ENCODE results near the gene PDE4A. TPM values are rescaled to one million over a fixed set of nuclear protein-coding genes. Genes with fewer than 3 reads are reported as not detected.

The PDE4A gene
- total and polyA plus RNA-seq, 11 donors = 5.2 to 33.3 (median 13.7) TPM

DNA sequence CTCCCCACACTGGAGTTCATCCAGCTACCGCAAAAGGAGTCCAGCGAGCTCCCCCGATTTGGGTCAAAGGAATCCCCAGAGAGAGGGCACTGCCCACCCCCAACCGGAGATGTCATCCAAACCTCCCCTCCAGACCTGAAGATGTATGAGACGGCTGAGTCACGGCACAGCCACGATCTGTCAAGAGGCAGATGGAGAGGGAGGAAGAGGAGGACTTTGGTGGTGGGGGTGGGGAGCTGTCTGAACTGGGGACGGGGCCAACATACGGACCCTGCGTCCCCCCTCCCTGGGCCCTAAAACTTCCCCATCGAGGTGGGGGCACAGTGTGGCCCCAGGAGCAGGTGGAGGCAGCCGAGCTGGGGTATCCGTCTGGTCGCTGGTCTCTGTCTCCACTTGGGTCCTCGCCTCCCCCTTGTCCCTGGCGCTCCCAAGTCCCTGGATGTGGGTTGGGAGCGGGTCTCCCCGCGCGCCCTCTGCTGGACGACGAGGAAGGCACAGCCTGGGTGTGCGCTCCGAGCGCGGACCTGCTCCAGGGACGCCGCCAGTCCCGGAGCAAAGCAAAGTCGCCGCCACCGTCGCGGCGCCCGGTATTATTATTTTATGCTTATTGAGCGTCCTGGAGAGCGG is 3.8 kb downstream of the PDE4A start:
- no peaks in the 10 kb centered on the region for H3K9me3 ChIP-seq
- peaks cover 31 to 64% (median 50%) of the 10 kb centered on the region in 9 donors for H3K27me3 ChIP-seq
- WGBS, 4 donors = 3 to 4% (median 3%) methylated on average over 20 to 38 of the region's 38 CpGs
- ATAC-seq (peak; percentile 76 to 93 (median 89)), DNase-seq (peak; percentile 78 to 91 (median 83))
- H3K4me1 ChIP-seq = peaks cover 0 to 83% (median 24%) of the 10 kb centered on the region in 12 donors
- H3K36me3 ChIP-seq = no peaks in the 10 kb centered on the region
- H3K4me3 ChIP-seq = peak overlapping the region in 10 of 12 donors; percentile 8 to 57 (median 39)
- intact Hi-C loops (cut with DNase I) = loop anchor here in 7 of 10 donors (1.0 to 2.0 kb wide), 3 partner anchors 19 to 21 kb away; partner anchors contain the start of gene CDC37 (in 1 of the 7)
- TF ChIP-seq POLR2A (IDR thresholded peaks at IDR 0.05) = no peak
- TF ChIP-seq, protein P1, sequence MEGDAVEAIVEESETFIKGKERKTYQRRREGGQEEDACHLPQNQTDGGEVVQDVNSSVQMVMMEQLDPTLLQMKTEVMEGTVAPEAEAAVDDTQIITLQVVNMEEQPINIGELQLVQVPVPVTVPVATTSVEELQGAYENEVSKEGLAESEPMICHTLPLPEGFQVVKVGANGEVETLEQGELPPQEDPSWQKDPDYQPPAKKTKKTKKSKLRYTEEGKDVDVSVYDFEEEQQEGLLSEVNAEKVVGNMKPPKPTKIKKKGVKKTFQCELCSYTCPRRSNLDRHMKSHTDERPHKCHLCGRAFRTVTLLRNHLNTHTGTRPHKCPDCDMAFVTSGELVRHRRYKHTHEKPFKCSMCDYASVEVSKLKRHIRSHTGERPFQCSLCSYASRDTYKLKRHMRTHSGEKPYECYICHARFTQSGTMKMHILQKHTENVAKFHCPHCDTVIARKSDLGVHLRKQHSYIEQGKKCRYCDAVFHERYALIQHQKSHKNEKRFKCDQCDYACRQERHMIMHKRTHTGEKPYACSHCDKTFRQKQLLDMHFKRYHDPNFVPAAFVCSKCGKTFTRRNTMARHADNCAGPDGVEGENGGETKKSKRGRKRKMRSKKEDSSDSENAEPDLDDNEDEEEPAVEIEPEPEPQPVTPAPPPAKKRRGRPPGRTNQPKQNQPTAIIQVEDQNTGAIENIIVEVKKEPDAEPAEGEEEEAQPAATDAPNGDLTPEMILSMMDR (IDR thresholded peaks at IDR 0.05) = peak; percentile 89 to 95 (median 94)
- H3K27ac ChIP-seq = peak overlapping the region in 2 of 12 donors; percentile 21 to 74

DNA sequence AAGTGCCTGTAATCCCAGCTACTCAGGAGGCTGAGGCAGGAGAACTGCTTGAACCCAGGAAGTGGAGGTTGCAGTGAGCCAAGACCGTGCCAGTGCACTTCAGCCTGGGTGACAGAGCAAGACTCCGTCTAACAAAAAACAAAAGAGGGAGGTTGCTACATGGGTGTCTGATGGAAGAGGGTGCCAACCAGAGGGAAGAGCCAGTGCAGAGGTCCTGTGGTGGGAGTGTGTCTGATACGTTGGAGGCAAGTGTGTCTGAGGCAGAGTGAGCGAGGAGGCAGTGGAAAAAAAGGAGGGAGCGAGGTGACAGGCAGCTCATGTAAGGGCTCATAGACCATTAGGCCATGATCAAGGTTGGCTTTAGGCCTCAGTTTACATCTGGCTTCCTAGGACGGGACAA is 6.8 kb downstream of the PDE4A start:
- DNase-seq = no peak
- H3K4me1 ChIP-seq = peaks cover 0 to 68% (median 20%) of the 10 kb centered on the region in 12 donors
- no peaks in the 10 kb centered on the region for H3K9me3 ChIP-seq
- intact Hi-C loops (cut with DNase I) = no loop called here
- H3K27me3 ChIP-seq = peaks cover 3 to 42% (median 21%) of the 10 kb centered on the region in 9 donors
- no peak overlapping the region for H3K27ac ChIP-seq
- H3K36me3 ChIP-seq = no peaks in the 10 kb centered on the region
- no peak for ATAC-seq
- 82 to 87% (median 84%) methylated on average over 6 of the region's 6 CpGs for WGBS, 4 donors
- TF ChIP-seq POLR2A (IDR thresholded peaks at IDR 0.05) = no peak
- TF ChIP-seq, protein P1 (IDR thresholded peaks at IDR 0.05) = no peak
- H3K4me3 ChIP-seq = no peak overlapping the region

GRCh38 chr19:10428996-10429381 is 8.7 kb downstream of the PDE4A start:
- 63 to 72% (median 65%) methylated on average over 5 of the region's 5 CpGs for WGBS, 4 donors
- intact Hi-C loops (cut with DNase I) = no loop called here
- Histone ChIP-seq H3K27me3 (peaks cover 0 to 24% (median 3%) of the 10 kb centered on the region in 9 donors), H3K9me3 (no peaks in the 10 kb centered on the region), H3K27ac (peak overlapping the region in 1 of 12 donors; percentile 77), H3K36me3 (no peaks in the 10 kb centered on the region), H3K4me3 (no peak overlapping the region), H3K4me1 (peaks cover 0 to 77% (median 24%) of the 10 kb centered on the region in 12 donors)
- TF ChIP-seq POLR2A (IDR thresholded peaks at IDR 0.05) = no peak
- TF ChIP-seq, protein P1 (IDR thresholded peaks at IDR 0.05) = no peak
- no peak for DNase-seq
- no peak for ATAC-seq

GRCh38 chr19:10430505-10431253 is 10.3 kb downstream of the PDE4A start:
- Histone ChIP-seq H3K27ac (peak overlapping the region in 7 of 12 donors; percentile 27 to 78 (median 66)), H3K4me1 (peaks cover 0 to 60% (median 20%) of the 10 kb centered on the region in 12 donors), H3K27me3 (peaks cover 0 to 9% (median 0%) of the 10 kb centered on the region in 9 donors), H3K36me3 (no peaks in the 10 kb centered on the region), H3K9me3 (no peaks in the 10 kb centered on the region), H3K4me3 (peak overlapping the region; percentile 52 to 94 (median 70))
- TF ChIP-seq, protein P1 (IDR thresholded peaks at IDR 0.05) = no peak
- peak in 1 of 2 donors; percentile 44 for TF ChIP-seq POLR2A (IDR thresholded peaks at IDR 0.05)
- DNase-seq = peak; percentile 68 to 86 (median 80)
- 3 to 14% (median 7%) methylated on average over 19 to 75 of the region's 75 CpGs for whole genome bisulfite sequencing, 4 donors
- peak; percentile 35 to 80 (median 71) for ATAC-seq
- intact Hi-C loops (cut with DNase I) = no loop called here

Data from heart left ventricle (tissue), 16 donors.